HCT116 (cell line): ENCODE results near the gene CHRM3. TPM values are rescaled to one million over a fixed set of nuclear protein-coding genes. Genes with fewer than 3 reads are reported as not detected.

ENCODE experiments used
- ATAC-seq: fragments of 200-7000 bp; cut with Tn5 transposase; 2 replicates; pipeline ENCODE4 v1.9.1; 2020; ENCODE audit warnings: mild to moderate bottlenecking, moderate library complexity
- BruUV-seq: library from RNA; stranded (reverse); fragments of 400-500 nt; replicated peaks from 2 replicates; lab custom pipeline; 2021; lab: Mats Ljungman, UMichigan
- CTCF ChIA-PET: fragments of 300-600 bp; sonication (Branson Sonifier 250); formaldehyde crosslinking; loops from one replicate; lab custom pipeline; 2021; ENCODE audit warnings: antibody characterized with exemption; lab: Charles Lee
- POLR2A ChIA-PET: fragments of 300-600, 350-600 bp; sonication (Branson Sonifier 250); formaldehyde crosslinking; loops from one replicate; lab custom pipeline; 2021; ENCODE audit warnings: antibody characterized with exemption; lab: Charles Lee
- RAD21 ChIA-PET, 2 experiments: fragments of 300-600 bp; sonication (Branson Sonifier 250); formaldehyde crosslinking; loops; one replicate each; lab custom pipeline; 2023; ENCODE audit warnings: low total read pairs in 2 of 2; ENCODE audit not compliant: uncharacterized antibody in 2 of 2, unreplicated experiment in 2 of 2, low non-redundant PET in 1 of 2; lab: Charles Lee
- DNase-seq: peaks from one replicate; pipeline ENCODE4 v3.0.0-alpha.2; 2010; ENCODE audit warnings: low read depth, low spot score
- H2AFZ ChIP-seq: fragments of 200-600 bp; shearing (Covaris generic), sonication (generic); 2 replicates; pipeline ENCODE4 v1.6.1; 2017; ENCODE audit warnings: low read depth, mixed run types, mixed read lengths, antibody characterized with exemption, low read length; ENCODE audit not compliant: poor library complexity, severe bottlenecking
- H3K27ac ChIP-seq: 2 replicates; pipeline ENCODE4 v1.5.1; 2012; ENCODE audit warnings: low read depth, low read length
- H3K27me3 ChIP-seq: fragments of 200-600 bp; sonication (generic); 2 replicates; pipeline ENCODE4 v1.6.1; 2016; ENCODE audit warnings: mixed run types, low read length, mixed read lengths; ENCODE audit not compliant: insufficient read depth
- H3K36me3 ChIP-seq, 2 experiments: fragments of 200-500 bp in 1 of 2; fragments of 200-600 bp in 1 of 2; sonication (Bioruptor generic) in 1 of 2; sonication (generic) in 1 of 2; 2 replicates each; pipeline versions ENCODE4 v1.5.1 to v1.6.1; 2014 to 2016; ENCODE audit warnings: low read length in 2 of 2, inconsistent platforms in 1 of 2, mixed read lengths in 1 of 2, mixed run types in 1 of 2; ENCODE audit not compliant: insufficient read depth in 2 of 2, control insufficient read depth in 1 of 2
- H3K4me1 ChIP-seq, 2 experiments: fragments of 200-600 bp in 1 of 2; sonication (generic) in 1 of 2; 2 replicates each; pipeline versions ENCODE4 v1.5.1 to v1.6.1; 2012 to 2017; ENCODE audit warnings: low read length in 2 of 2, inconsistent platforms in 1 of 2, mild to moderate bottlenecking in 1 of 2, mixed read lengths in 1 of 2, mixed run types in 1 of 2, moderate library complexity in 1 of 2; ENCODE audit not compliant: insufficient read depth in 2 of 2, control insufficient read depth in 1 of 2
- H3K4me2 ChIP-seq: fragments of 200-600 bp; sonication (generic); 2 replicates; pipeline ENCODE4 v1.6.1; 2017; ENCODE audit warnings: mixed run types, low read length, mixed read lengths
- H3K4me3 ChIP-seq, 2 experiments: fragments of 200-600 bp in 1 of 2; sonication (generic) in 1 of 2; replicated peaks in 1 of 2; 2 replicates each; pipeline ENCODE4 v1.5.1; 2011 to 2016; ENCODE audit warnings: low read length in 2 of 2, control low read depth in 1 of 2, low read depth in 1 of 2, mild to moderate bottlenecking in 1 of 2, mixed read lengths in 1 of 2, mixed run types in 1 of 2
- H3K79me2 ChIP-seq: fragments of 200-600 bp; sonication (generic); 2 replicates; pipeline ENCODE4 v1.6.1; 2017; ENCODE audit warnings: mild to moderate bottlenecking, mixed run types, low read length, moderate library complexity, mixed read lengths; ENCODE audit not compliant: insufficient read depth
- H3K9ac ChIP-seq: fragments of 200-600 bp; sonication (generic); 2 replicates; pipeline ENCODE4 v1.6.1; 2016; ENCODE audit warnings: low read length, mixed read lengths
- H3K9me2 ChIP-seq: fragments of 200-600 bp; sonication (generic), shearing (Covaris generic); 2 replicates; pipeline ENCODE4 v1.6.1; 2017; ENCODE audit warnings: mixed run types, mild to moderate bottlenecking, moderate library complexity; ENCODE audit not compliant: insufficient read depth
- H3K9me3 ChIP-seq, 2 experiments: fragments of 200-500 bp in 1 of 2; fragments of 200-600 bp in 1 of 2; sonication (Bioruptor generic) in 1 of 2; sonication (generic) in 1 of 2; 2 replicates each; pipeline ENCODE4 v1.6.1; 2014 to 2017; ENCODE audit warnings: low read length in 2 of 2, mixed read lengths in 2 of 2, inconsistent platforms in 1 of 2, low read depth in 1 of 2, mild to moderate bottlenecking in 1 of 2, mixed run types in 1 of 2, moderate library complexity in 1 of 2; ENCODE audit not compliant: control insufficient read depth in 1 of 2, insufficient read depth in 1 of 2
- H4K20me1 ChIP-seq: fragments of 200-600 bp; sonication (generic), shearing (Covaris generic); 2 replicates; pipeline ENCODE4 v1.6.1; 2017; ENCODE audit warnings: mixed run types, mild to moderate bottlenecking, moderate library complexity; ENCODE audit not compliant: insufficient read depth
- CTCF ChIP-seq, 3 experiments: fragments of 200-600 bp in 1 of 3; sonication (generic) in 1 of 3; IDR thresholded peaks in 2 of 3; conservative IDR thresholded peaks in 1 of 3; 2 replicates each; pipeline ENCODE4 v1.5.1; 2012 to 2017; ENCODE audit warnings: low read depth in 2 of 3, low read length in 2 of 3, antibody characterized with exemption in 1 of 3, borderline replicate concordance in 1 of 3, control low read depth in 1 of 3, mild to moderate bottlenecking in 1 of 3, mixed read lengths in 1 of 3, mixed run types in 1 of 3, moderate library complexity in 1 of 3; ENCODE audit not compliant: insufficient read depth in 1 of 3
- REST ChIP-seq: IDR thresholded peaks from 2 replicates; pipeline ENCODE4 v1.6.1; 2012; ENCODE audit warnings: low read depth
- SIN3A ChIP-seq: IDR thresholded peaks from 2 replicates; pipeline ENCODE4 v1.6.1; 2012; ENCODE audit warnings: low read depth
- ZFX ChIP-seq: fragments of 450-650 bp; IDR thresholded peaks from 2 replicates; pipeline ENCODE4 v1.6.1; 2017
- intact Hi-C: fragments of 100-400 bp; cut with micrococcal nuclease; formaldehyde crosslinking; loops from 2 replicates; pipeline ENCODE4 v1.10.0; 2022
- total RNA-seq: library from RNA; stranded (reverse); gene quantifications from one replicate; pipeline ENCODE4 v1.2.1, GENCODE V29; 2021; ENCODE audit not compliant: unreplicated experiment
- TF ChIP-seq, protein P1 (sequence below): IDR thresholded peaks from 2 replicates; pipeline ENCODE4 v1.6.1; 2012

CHRM3 gene
- total RNA-seq, 1 experiment from 2014 or later, result 0.15 TPM

DNA sequence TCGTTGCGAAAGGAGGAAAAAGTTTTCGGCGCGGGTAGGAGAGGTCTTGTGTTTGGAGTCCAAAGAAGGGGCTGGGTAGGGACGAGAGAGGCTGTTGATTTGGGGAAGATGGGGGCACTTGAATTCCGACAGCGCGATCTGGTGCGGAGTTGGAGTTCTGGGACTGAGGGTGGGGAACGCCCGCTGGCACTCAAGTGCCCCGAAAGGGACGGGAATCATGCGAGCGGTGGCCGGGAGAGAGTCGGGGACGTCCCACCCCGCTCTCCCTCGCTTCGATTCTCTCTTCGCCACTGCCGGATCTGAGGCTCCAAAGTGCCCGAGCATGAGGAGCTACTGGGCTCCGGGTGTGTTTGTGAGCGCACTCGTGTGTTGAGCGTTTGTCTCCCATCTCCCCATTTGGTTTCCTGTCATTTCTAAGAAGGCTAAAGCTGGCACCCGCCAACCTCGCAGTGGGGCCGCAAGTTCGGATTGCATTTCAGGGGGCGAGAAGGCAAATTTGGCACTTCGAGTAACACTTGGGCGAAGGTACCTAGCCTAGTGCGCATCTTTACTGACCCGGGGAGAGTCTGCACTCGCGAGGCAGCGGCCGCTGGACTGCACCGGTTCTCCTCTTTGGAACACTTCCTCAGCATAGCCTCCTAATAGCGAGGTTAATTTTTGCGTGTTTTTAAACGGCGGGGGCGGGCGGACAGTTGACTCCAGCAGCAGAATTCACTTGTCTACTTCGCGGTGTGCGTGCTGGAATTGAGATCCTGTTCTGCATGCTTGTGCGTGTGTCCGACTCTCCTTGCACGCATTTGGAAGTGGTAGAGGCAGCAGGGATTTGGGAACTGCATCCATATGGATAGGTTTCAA lies 1.2 kb downstream of the CHRM3 start:
- no peaks in the 10 kb centered on the region for H3K4me1 ChIP-seq
- no peak overlapping the region for H3K9ac ChIP-seq
- no peak overlapping the region for H3K4me2 ChIP-seq
- ATAC-seq, result no peak
- H3K9me2 ChIP-seq, result no peaks in the 10 kb centered on the region
- no peak for DNase-seq
- peaks cover 7 to 11% of the 10 kb centered on the region in 2 experiments; a peak in 2 of 4 replicates for H3K9me3 ChIP-seq
- ChIA-PET RAD21 (no interaction called here), CTCF (no interaction called here), POLR2A (no interaction called here)
- H4K20me1 ChIP-seq, result no peaks in the 10 kb centered on the region
- H3K27ac ChIP-seq, result no peak overlapping the region
- H3K79me2 ChIP-seq, result no peaks in the 10 kb centered on the region
- TF ChIP-seq SIN3A (no peak), ZFX (no peak), CTCF (IDR thresholded peaks at IDR 0.05 in 2 of 3, conservative IDR thresholded peaks at IDR 0.05 in 1 of 3; ENCODE audit: borderline replicate concordance in 1 of 3, insufficient read depth in 1 of 3, low read depth in 2 of 3, low read length in 2 of 3) (no peak), REST (no peak)
- TF ChIP-seq, protein P1, sequence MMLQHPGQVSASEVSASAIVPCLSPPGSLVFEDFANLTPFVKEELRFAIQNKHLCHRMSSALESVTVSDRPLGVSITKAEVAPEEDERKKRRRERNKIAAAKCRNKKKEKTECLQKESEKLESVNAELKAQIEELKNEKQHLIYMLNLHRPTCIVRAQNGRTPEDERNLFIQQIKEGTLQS, result no peak
- TF ChIP-seq, all 23 proteins: peak for 0
- Histone ChIP-seq H3K4me3 (no peak overlapping the region), H3K36me3 (no peaks in the 10 kb centered on the region), H2AFZ (no peak overlapping the region), H3K27me3 (no peaks in the 10 kb centered on the region)
- BruUV-seq, result no TSS peak
- intact Hi-C loops, result no loop called here
